KMS-11 (cell line): ENCODE data around the gene CKM.

Source experiments
- H2AFZ ChIP-seq: fragments of 200-600 bp; sonication (generic); 2 replicates; pipeline ENCODE4 v1.6.1; 2016; ENCODE audit warnings: antibody characterized with exemption, mixed run types, low read depth
- H3K27ac ChIP-seq: fragments of 200-600 bp; sonication (generic); 2 replicates; pipeline ENCODE4 v1.6.1; 2016; ENCODE audit warnings: mild to moderate bottlenecking, mixed run types
- H3K27me3 ChIP-seq: fragments of 200-600 bp; sonication (generic); 2 replicates; pipeline ENCODE4 v1.6.1; 2017; ENCODE audit warnings: mild to moderate bottlenecking, low read depth, mixed run types, moderate library complexity; ENCODE audit not compliant: insufficient read depth
- H3K36me3 ChIP-seq: fragments of 200-600 bp; sonication (generic); 2 replicates; pipeline ENCODE4 v1.6.1; 2017; ENCODE audit warnings: mild to moderate bottlenecking, mixed run types; ENCODE audit not compliant: insufficient read depth
- H3K4me1 ChIP-seq: fragments of 200-600 bp; sonication (generic); 2 replicates; pipeline ENCODE4 v1.6.1; 2016; ENCODE audit warnings: mild to moderate bottlenecking, low read depth, mixed run types; ENCODE audit not compliant: poor library complexity, severe bottlenecking
- H3K4me2 ChIP-seq: fragments of 200-600 bp; sonication (generic); 2 replicates; pipeline ENCODE4 v1.7.0; 2016; ENCODE audit warnings: mild to moderate bottlenecking, mixed run types
- H3K4me3 ChIP-seq: fragments of 200-600 bp; sonication (generic); IDR thresholded peaks from 2 replicates; pipeline ENCODE4 v1.6.1; 2017; ENCODE audit warnings: low read depth, low read length, mixed read lengths; ENCODE audit not compliant: insufficient read depth
- H3K79me2 ChIP-seq: fragments of 200-600 bp; sonication (generic); 2 replicates; pipeline ENCODE4 v1.6.1; 2016; ENCODE audit warnings: low read depth, mixed run types; ENCODE audit not compliant: insufficient read depth
- H3K9ac ChIP-seq: fragments of 200-600 bp; sonication (generic); 2 replicates; pipeline ENCODE4 v1.6.1; 2016; ENCODE audit warnings: mild to moderate bottlenecking, mixed run types
- H4K20me1 ChIP-seq: fragments of 200-600 bp; sonication (generic); 2 replicates; pipeline ENCODE4 v1.6.1; 2016; ENCODE audit warnings: mild to moderate bottlenecking, mixed run types; ENCODE audit not compliant: insufficient read depth
- TF ChIP-seq, protein P1 (sequence below): fragments of 200-600 bp; sonication (generic); conservative IDR thresholded peaks from 2 replicates; pipeline ENCODE4 v1.6.1; 2017; ENCODE audit warnings: low read depth, mild to moderate bottlenecking, antibody characterized with exemption, low read length, moderate library complexity, mixed read lengths

Gene CKM

GRCh38 chr19:45299719-45300118 lies 23.0 kb downstream of the CKM start:
- no peaks in the 10 kb centered on the region for H3K79me2 ChIP-seq
- no peaks in the 10 kb centered on the region for H3K27me3 ChIP-seq
- no peak overlapping the region for H2AFZ ChIP-seq
- H3K4me1 ChIP-seq: no peaks in the 10 kb centered on the region
- TF ChIP-seq, protein P1, sequence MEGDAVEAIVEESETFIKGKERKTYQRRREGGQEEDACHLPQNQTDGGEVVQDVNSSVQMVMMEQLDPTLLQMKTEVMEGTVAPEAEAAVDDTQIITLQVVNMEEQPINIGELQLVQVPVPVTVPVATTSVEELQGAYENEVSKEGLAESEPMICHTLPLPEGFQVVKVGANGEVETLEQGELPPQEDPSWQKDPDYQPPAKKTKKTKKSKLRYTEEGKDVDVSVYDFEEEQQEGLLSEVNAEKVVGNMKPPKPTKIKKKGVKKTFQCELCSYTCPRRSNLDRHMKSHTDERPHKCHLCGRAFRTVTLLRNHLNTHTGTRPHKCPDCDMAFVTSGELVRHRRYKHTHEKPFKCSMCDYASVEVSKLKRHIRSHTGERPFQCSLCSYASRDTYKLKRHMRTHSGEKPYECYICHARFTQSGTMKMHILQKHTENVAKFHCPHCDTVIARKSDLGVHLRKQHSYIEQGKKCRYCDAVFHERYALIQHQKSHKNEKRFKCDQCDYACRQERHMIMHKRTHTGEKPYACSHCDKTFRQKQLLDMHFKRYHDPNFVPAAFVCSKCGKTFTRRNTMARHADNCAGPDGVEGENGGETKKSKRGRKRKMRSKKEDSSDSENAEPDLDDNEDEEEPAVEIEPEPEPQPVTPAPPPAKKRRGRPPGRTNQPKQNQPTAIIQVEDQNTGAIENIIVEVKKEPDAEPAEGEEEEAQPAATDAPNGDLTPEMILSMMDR: no peak
- no peak overlapping the region for H3K9ac ChIP-seq
- no peak overlapping the region for H3K27ac ChIP-seq
- no peak overlapping the region for H3K4me2 ChIP-seq
- H3K36me3 ChIP-seq: no peaks in the 10 kb centered on the region
- no peak overlapping the region for H3K4me3 ChIP-seq
- H4K20me1 ChIP-seq: no peaks in the 10 kb centered on the region

GRCh38 chr19:45298264-45298663 lies 24.4 kb downstream of the CKM start:
- H3K4me1 ChIP-seq: no peaks in the 10 kb centered on the region
- H3K27ac ChIP-seq: no peak overlapping the region
- no peaks in the 10 kb centered on the region for H3K27me3 ChIP-seq
- H3K4me3 ChIP-seq: no peak overlapping the region
- TF ChIP-seq, protein P1: no peak
- H3K4me2 ChIP-seq: no peak overlapping the region
- H3K36me3 ChIP-seq: no peaks in the 10 kb centered on the region
- no peaks in the 10 kb centered on the region for H3K79me2 ChIP-seq
- H2AFZ ChIP-seq: no peak overlapping the region
- no peaks in the 10 kb centered on the region for H4K20me1 ChIP-seq
- no peak overlapping the region for H3K9ac ChIP-seq

DNA sequence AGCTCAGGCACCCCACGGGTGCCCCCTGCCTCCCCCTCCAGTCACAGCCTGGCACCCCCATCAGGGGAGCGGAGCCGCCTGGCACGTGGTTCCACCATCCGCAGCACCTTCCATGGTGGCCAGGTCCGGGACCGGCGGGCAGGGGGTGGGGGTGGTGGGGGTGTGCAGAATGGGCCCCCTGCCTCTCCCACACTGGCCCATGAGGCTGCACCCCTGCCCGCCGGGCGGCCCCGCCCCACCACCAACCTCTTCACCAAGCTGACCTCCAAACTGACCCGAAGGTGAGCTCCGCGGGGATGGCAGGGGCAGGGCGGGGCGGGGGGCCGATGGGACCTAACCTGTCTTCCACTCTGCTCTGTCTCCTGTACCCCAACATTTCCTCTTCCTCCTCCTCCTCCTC lies 25.0 kb downstream of the CKM start:
- H3K9ac ChIP-seq: no peak overlapping the region
- TF ChIP-seq, protein P1: no peak
- H3K27ac ChIP-seq: no peak overlapping the region
- no peaks in the 10 kb centered on the region for H3K36me3 ChIP-seq
- H3K79me2 ChIP-seq: no peaks in the 10 kb centered on the region
- no peak overlapping the region for H2AFZ ChIP-seq
- H4K20me1 ChIP-seq: no peaks in the 10 kb centered on the region
- H3K27me3 ChIP-seq: no peaks in the 10 kb centered on the region
- H3K4me3 ChIP-seq: no peak overlapping the region
- no peak overlapping the region for H3K4me2 ChIP-seq
- H3K4me1 ChIP-seq: no peaks in the 10 kb centered on the region

- Histone ChIP-seq H3K4me1 (no peaks in the 10 kb centered on the region), H3K9ac (no peak overlapping the region), H3K27ac (no peak overlapping the region), H3K79me2 (no peaks in the 10 kb centered on the region), H3K4me3 (no peak overlapping the region), H3K27me3 (no peaks in the 10 kb centered on the region), H3K36me3 (no peaks in the 10 kb centered on the region), H2AFZ (no peak overlapping the region), H4K20me1 (no peaks in the 10 kb centered on the region), H3K4me2 (no peak overlapping the region)
- TF ChIP-seq, protein P1: no peak
Measured at GRCh38 chr19:45296355-45296754, 26.3 kb downstream of the CKM start.
